ENCODE data around the gene RDH13.

RDH13 gene

GRCh38 chr19:55091955-55092354 is 29.0 kb upstream of the RDH13 start:
- no peak for DNase-seq (ENCODE audit: low read depth in 2 of 2)

GRCh38 chr19:55091126-55091910 is 28.4 kb upstream of the RDH13 start:
- DNase-seq (ENCODE audit: low read depth in 2 of 2): no peak

GRCh38 chr19:55090564-55090963 is 27.6 kb upstream of the RDH13 start:
- no peak for DNase-seq (ENCODE audit: low read depth in 2 of 2)

GRCh38 chr19:55089342-55089944 is 26.5 kb upstream of the RDH13 start:
- no peak for DNase-seq (ENCODE audit: low read depth in 2 of 2)

GRCh38 chr19:55088543-55089341 is 25.8 kb upstream of the RDH13 start:
- DNase-seq (ENCODE audit: low read depth in 2 of 2): peak; percentile 61 to 62

- no peak for DNase-seq (ENCODE audit: low read depth in 2 of 2)
These were observed 25.1 kb upstream of the RDH13 start for GRCh38 chr19:55088021-55088451.

GRCh38 chr19:55087542-55087901 is 24.6 kb upstream of the RDH13 start:
- DNase-seq (ENCODE audit: low read depth in 2 of 2): no peak

GRCh38 chr19:55086730-55087541 is 24.0 kb upstream of the RDH13 start:
- DNase-seq (ENCODE audit: low read depth in 2 of 2): peak in 1 of 2 donors; percentile 25

- DNase-seq (ENCODE audit: low read depth in 2 of 2): no peak
These were observed 23.2 kb upstream of the RDH13 start for GRCh38 chr19:55085923-55086715.

- no peak for DNase-seq (ENCODE audit: low read depth in 2 of 2)
These were observed 21.5 kb upstream of the RDH13 start for GRCh38 chr19:55084416-55084815.

GRCh38 chr19:55083004-55083850 is 20.3 kb upstream of the RDH13 start:
- no peak for DNase-seq (ENCODE audit: low read depth in 2 of 2)

GRCh38 chr19:55082020-55082851 is 19.3 kb upstream of the RDH13 start:
- no peak for DNase-seq (ENCODE audit: low read depth in 2 of 2)

- DNase-seq (ENCODE audit: low read depth in 2 of 2): no peak
These were observed 18.7 kb upstream of the RDH13 start for GRCh38 chr19:55081770-55082019.

GRCh38 chr19:55080968-55081769 is 18.2 kb upstream of the RDH13 start:
- DNase-seq (ENCODE audit: low read depth in 2 of 2): peak; percentile 75 to 76

- DNase-seq (ENCODE audit: low read depth in 2 of 2): peak in 1 of 2 donors; percentile 26
These were observed 17.4 kb upstream of the RDH13 start for GRCh38 chr19:55080121-55080967.

GRCh38 chr19:55079400-55080038 is 16.6 kb upstream of the RDH13 start:
- DNase-seq (ENCODE audit: low read depth in 2 of 2): no peak

- no peak for DNase-seq (ENCODE audit: low read depth in 2 of 2)
These were observed 16.0 kb upstream of the RDH13 start for GRCh38 chr19:55078996-55079395.
